Activated T-cell treated with anti-CD3 and anti-CD28 coated beads, Interleukin-2, amount 50 U/mL, for 4 hours (primary cell): ENCODE data around the gene XPOT. TPM values are rescaled to one million over a fixed set of nuclear protein-coding genes. Genes with fewer than 3 reads are reported as not detected.

ENCODE experiments used
- ATAC-seq, 2 donors: fragments of 200-7000 bp; cut with Tn5 transposase; one replicate each; pipeline ENCODE4 v1.10.0; 2021
- DNase-seq: peaks from one replicate; pipeline ENCODE4 v3.0.0-alpha.2; 2020
- H3K27me3 Mint-ChIP-seq: one replicate; pipeline ENCODE4 v1.8.0; 2021; ENCODE audit warnings: low read depth, mixed read lengths
- H3K36me3 Mint-ChIP-seq: one replicate; pipeline ENCODE4 v1.8.0; 2022; ENCODE audit warnings: mixed read lengths; ENCODE audit not compliant: insufficient read depth
- H3K4me1 Mint-ChIP-seq: one replicate; pipeline ENCODE4 v1.8.0; 2021; ENCODE audit warnings: low read depth, mixed read lengths
- H3K4me3 Mint-ChIP-seq: one replicate; pipeline ENCODE4 v1.8.0; 2021; ENCODE audit warnings: mild to moderate bottlenecking, moderate library complexity, mixed read lengths
- H3K9me3 Mint-ChIP-seq: one replicate; pipeline ENCODE4 v1.8.0; 2021; ENCODE audit warnings: mixed read lengths
- total RNA-seq, 3 donors: library from RNA; stranded (reverse); gene quantifications; one replicate each; pipeline ENCODE4 v1.2.1, GENCODE V29; 2021

XPOT gene
- total RNA-seq, 3 donors from 2014 or later, result 130 to 143 (median 132) TPM

- H3K9me3 Mint-ChIP-seq, result no peaks in the 10 kb centered on the region
- H3K27me3 Mint-ChIP-seq, result no peaks in the 10 kb centered on the region
- peaks cover 24% of the 10 kb centered on the region for H3K4me1 Mint-ChIP-seq
- ATAC-seq (no peak), DNase-seq (no peak)
- H3K4me3 Mint-ChIP-seq, result no peak overlapping the region
- H3K36me3 Mint-ChIP-seq, result no peaks in the 10 kb centered on the region
Measured at GRCh38 chr12:64402181-64402580, 2.0 kb upstream of the XPOT start.

DNA sequence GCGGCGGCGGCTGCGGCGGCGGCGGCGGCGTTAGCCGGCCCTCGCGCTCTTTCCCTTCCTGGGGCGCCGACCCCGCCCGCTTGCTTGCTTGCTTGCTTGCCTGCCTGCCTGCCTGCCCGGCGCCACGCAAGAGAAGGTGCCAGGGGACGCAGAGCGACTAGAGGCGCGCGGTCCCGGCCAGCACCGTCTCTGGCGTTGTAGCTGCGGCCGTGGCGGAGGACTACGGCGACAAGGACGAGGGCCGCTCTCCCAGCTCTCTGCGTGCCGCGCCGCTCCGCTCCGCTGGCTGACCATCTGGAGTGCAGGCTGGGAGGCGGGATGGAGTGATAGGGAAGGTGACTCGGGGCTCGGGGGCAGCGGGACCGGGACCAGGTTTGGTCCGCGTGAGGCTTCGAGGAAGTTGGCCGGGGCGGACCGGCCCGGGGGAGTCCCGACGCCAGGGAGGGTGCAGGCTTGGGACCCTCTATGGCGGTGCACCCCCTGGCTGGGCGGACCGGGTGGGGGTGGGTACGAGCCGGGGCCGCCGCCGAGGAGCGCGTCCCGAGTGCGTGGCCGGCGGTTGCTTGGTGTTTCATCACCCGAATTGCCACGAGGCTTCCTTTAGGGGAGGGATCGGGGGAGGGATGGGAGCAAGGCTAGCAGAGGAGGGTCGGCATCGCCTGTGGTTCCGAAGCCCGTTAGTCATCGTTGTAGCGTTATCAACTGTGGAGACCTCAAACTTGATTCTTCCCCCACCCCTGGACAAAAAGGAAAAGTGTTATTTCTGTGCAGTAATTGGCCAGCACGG lies 471 bp downstream of the XPOT start:
- no peaks in the 10 kb centered on the region for H3K27me3 Mint-ChIP-seq
- peak overlapping the region; percentile 97 for H3K4me3 Mint-ChIP-seq
- no peaks in the 10 kb centered on the region for H3K9me3 Mint-ChIP-seq
- H3K4me1 Mint-ChIP-seq, result peaks cover 29% of the 10 kb centered on the region
- no peaks in the 10 kb centered on the region for H3K36me3 Mint-ChIP-seq
- peak; percentile 42 to 47 for ATAC-seq
- DNase-seq, result peak; percentile 76

DNA sequence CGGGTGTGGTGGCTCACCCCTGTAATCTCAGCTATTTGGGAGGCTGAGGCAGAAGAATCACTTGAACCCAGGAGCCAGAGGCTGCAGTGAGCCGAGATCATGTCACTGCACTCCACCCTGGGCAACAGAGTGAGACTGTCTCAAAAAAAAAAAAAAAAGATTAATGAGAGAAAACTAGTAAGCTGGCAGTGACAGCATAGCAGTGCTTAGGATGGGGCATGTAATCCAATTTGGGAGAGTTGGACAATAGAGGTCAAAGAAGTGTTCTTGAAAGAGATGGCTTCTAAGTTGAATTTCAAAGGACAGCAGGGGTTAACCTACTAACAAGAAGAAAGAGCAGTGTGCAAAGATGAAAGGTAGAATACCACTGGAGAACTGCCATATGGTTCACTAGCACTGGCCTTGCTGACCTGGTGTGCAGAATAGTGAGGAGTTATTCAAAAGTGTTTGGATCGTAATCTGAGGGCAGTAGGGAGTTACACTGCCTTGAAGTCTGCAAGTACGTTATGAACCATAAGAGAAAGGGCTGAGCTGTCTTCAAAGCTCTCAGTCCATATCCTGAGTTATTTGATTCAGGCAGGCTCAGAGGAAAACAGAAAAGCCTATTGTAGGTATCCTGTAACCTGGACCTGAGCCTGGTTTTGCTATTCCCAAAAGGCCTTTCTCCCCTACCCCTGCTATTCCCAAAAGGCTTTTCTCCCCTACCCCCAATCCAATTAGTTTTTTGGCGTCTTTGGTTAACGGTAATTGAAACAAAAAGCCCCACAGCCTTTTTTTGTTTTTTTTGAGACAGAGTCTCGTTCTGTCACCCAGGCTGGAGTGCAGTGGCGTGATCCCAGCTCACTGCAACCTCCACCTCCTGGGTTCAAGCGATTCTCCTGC lies 3.4 kb downstream of the XPOT start:
- Mint-ChIP-seq H3K27me3 (no peaks in the 10 kb centered on the region), H3K9me3 (no peaks in the 10 kb centered on the region), H3K4me1 (peaks cover 25% of the 10 kb centered on the region), H3K4me3 (peak overlapping the region; percentile 44), H3K36me3 (peaks cover 11% of the 10 kb centered on the region)
- ATAC-seq (no peak), DNase-seq (no peak)

DNA sequence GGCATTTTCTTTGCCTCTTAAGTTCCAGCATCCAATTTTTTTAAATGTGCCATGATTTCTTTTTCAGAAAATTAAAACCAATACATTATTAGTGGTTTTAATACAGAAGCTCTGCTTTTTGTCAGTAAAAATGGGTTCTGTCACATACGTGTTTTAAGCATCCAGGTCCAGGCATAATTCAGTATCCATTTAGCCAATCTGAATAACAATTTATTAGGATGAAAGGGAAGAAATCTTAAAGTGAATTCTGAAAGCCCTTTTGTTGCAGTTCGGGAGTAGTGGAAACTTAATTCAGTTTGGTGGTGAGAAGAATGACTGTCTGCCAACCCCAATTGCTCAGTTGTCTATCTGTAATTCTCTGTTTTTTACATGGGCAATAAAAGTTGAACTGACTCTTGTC lies 7.2 kb downstream of the XPOT start:
- no peak for ATAC-seq
- DNase-seq, result no peak
- Mint-ChIP-seq H3K4me3 (no peak overlapping the region), H3K9me3 (no peaks in the 10 kb centered on the region), H3K4me1 (peaks cover 15% of the 10 kb centered on the region), H3K36me3 (peaks cover 29% of the 10 kb centered on the region), H3K27me3 (no peaks in the 10 kb centered on the region)

DNA sequence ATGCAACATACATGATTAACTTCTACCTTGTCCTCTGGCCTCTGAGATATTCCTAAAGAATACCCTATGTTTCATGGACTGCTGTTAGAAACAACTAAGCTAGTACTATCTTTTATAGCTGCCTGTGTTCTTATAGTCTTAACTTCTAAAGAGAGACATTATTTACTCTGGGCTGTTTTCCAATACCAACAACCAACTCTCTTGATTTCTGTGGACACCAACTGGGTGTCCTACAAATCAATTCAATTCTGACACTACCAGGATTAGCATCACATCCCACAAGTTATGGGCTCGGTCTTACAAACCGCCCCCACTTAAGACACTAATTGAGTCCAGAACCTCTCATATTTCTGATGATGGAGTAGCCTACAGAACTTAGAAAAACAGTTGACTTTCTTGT lies 8.3 kb downstream of the XPOT start:
- Mint-ChIP-seq H3K27me3 (no peaks in the 10 kb centered on the region), H3K36me3 (peaks cover 34% of the 10 kb centered on the region), H3K4me1 (peaks cover 10% of the 10 kb centered on the region), H3K4me3 (no peak overlapping the region), H3K9me3 (no peaks in the 10 kb centered on the region)
- no peak for DNase-seq
- no peak for ATAC-seq

GRCh38 chr12:64413884-64414283 lies 9.7 kb downstream of the XPOT start:
- peaks cover 6% of the 10 kb centered on the region for H3K4me1 Mint-ChIP-seq
- H3K36me3 Mint-ChIP-seq, result peaks cover 41% of the 10 kb centered on the region
- no peak for ATAC-seq

DNA sequence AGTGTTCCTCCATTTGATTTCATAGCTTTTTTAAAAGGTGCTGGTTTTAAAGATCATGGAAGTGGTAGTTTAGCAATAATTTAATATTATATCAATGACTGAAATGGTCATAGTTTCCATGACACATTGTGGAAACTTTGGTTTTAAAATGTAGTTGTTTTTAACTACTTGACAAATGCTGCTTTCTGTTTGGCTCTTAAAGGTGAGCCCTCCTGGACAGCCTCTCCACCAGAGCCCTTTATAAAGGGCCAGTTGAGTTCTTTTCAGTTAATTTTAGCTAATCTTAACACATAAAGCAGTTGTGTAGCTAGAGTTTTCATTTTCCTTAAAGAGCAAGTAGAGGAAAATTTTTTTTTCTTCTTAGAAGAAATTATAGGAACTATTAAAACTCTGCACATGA lies 14.0 kb downstream of the XPOT start:
- H3K4me3 Mint-ChIP-seq, result no peak overlapping the region
- H3K36me3 Mint-ChIP-seq, result peaks cover 43% of the 10 kb centered on the region
- ATAC-seq, result no peak
- H3K9me3 Mint-ChIP-seq, result no peaks in the 10 kb centered on the region
- peaks cover 3% of the 10 kb centered on the region for H3K4me1 Mint-ChIP-seq
- no peak for DNase-seq
- no peaks in the 10 kb centered on the region for H3K27me3 Mint-ChIP-seq

More at GRCh38 chr12:64413884-64414283, 9.7 kb downstream of the XPOT start:
- Mint-ChIP-seq H3K27me3 (no peaks in the 10 kb centered on the region), H3K4me3 (no peak overlapping the region), H3K9me3 (no peaks in the 10 kb centered on the region)
- no peak for DNase-seq

DNA sequence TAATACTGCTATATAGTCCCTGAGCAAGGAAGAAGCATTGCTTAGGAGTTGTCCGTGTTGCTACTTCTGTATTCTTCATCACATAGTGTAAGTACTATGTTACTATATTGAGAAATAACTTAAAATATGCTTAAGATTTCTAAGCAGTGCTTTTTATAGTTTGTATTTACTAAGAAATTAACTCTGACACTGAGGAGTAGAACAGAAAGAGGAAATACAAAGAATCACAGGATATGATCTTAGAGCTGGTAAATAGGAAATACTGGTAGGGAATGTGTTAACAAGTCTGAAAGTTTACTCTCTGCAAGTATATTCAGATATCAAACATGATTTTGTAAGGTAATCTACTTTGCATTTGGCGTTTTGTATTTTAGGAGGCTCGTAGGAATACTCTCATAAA lies 15.5 kb downstream of the XPOT start:
- Mint-ChIP-seq H3K4me1 (peaks cover 3% of the 10 kb centered on the region), H3K27me3 (no peaks in the 10 kb centered on the region), H3K4me3 (no peak overlapping the region), H3K9me3 (no peaks in the 10 kb centered on the region), H3K36me3 (peaks cover 46% of the 10 kb centered on the region)
- ATAC-seq, result no peak
- no peak for DNase-seq

GRCh38 chr12:64427988-64428387 lies 23.8 kb downstream of the XPOT start:
- H3K4me3 Mint-ChIP-seq, result no peak overlapping the region
- no peaks in the 10 kb centered on the region for H3K9me3 Mint-ChIP-seq
- H3K27me3 Mint-ChIP-seq, result no peaks in the 10 kb centered on the region
- ATAC-seq, result no peak
- DNase-seq, result no peak
- H3K4me1 Mint-ChIP-seq, result no peaks in the 10 kb centered on the region
- H3K36me3 Mint-ChIP-seq, result peaks cover 51% of the 10 kb centered on the region

DNA sequence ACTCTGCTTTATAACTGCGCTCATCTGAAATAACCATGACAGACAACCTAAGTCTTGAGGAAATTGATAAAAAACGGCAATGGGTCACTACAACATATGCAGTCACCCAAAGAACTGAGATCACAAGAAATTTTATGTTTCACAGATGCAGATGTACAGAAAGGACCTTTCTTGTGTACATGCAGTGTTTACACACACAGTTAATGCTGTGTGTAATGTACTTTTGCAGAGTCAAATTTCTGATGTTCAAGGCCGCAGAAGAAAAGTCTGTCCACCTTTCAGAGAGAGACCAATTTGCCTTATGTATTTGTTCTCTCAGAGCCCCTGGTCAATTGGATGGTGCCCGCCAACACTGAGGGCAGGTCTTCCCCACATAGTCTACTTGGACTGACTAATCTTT lies 24.8 kb downstream of the XPOT start:
- Mint-ChIP-seq H3K4me3 (no peak overlapping the region), H3K4me1 (no peaks in the 10 kb centered on the region), H3K36me3 (peaks cover 54% of the 10 kb centered on the region), H3K27me3 (no peaks in the 10 kb centered on the region), H3K9me3 (no peaks in the 10 kb centered on the region)
- DNase-seq (no peak), ATAC-seq (no peak)

GRCh38 chr12:64430886-64431285 lies 26.7 kb downstream of the XPOT start:
- H3K36me3 Mint-ChIP-seq, result peaks cover 56% of the 10 kb centered on the region
- no peaks in the 10 kb centered on the region for H3K9me3 Mint-ChIP-seq
- H3K4me1 Mint-ChIP-seq, result no peaks in the 10 kb centered on the region
- DNase-seq, result no peak
- no peak for ATAC-seq
- no peak overlapping the region for H3K4me3 Mint-ChIP-seq
- no peaks in the 10 kb centered on the region for H3K27me3 Mint-ChIP-seq

GRCh38 chr12:64431791-64432190 lies 27.6 kb downstream of the XPOT start:
- no peaks in the 10 kb centered on the region for H3K27me3 Mint-ChIP-seq
- H3K9me3 Mint-ChIP-seq, result no peaks in the 10 kb centered on the region
- ATAC-seq, result no peak
- H3K4me1 Mint-ChIP-seq, result no peaks in the 10 kb centered on the region
- H3K36me3 Mint-ChIP-seq, result peaks cover 55% of the 10 kb centered on the region
- H3K4me3 Mint-ChIP-seq, result no peak overlapping the region
- DNase-seq, result no peak

- ATAC-seq (no peak), DNase-seq (no peak)
- Mint-ChIP-seq H3K9me3 (no peaks in the 10 kb centered on the region), H3K4me3 (no peak overlapping the region), H3K27me3 (no peaks in the 10 kb centered on the region), H3K36me3 (peaks cover 61% of the 10 kb centered on the region), H3K4me1 (peaks cover 2% of the 10 kb centered on the region)
Measured at GRCh38 chr12:64433915-64434314, 29.7 kb downstream of the XPOT start.

DNA sequence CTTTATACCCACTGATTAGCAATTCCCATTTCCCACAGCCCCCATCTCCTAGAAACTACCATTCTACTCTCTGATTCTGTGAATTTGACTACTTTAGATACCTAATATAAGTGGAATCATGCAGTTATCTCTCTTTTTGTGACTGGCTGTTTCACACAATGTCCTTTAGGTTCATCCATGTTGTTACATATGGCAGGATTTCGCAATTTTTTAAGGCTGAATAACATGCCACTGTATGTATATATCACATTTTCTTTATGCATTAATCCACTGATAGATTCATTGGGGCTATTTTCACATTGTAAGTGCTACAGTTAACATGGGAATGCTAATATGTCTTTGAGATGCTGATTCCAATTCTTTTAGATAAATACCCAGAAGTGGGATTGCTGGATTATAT lies 35.9 kb downstream of the XPOT start:
- peaks cover 53% of the 10 kb centered on the region for H3K36me3 Mint-ChIP-seq

DNA sequence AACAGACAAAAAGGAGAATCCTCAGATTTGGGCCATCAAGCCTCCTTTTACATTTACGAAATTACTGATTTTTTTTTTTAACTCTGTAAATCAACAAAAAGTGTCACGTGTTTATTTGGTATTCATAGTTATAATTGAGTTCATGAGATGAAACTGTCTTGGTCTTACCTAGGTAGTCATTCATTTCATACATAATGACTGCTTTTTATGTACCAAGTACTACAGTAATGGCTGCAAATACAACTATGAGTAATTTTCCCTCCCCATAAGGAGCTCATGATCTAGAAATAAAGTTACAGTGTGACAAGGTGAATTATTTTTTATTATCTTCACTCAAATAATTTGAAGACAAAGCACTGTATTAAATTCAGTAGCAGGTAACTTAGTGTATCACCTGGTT lies 41.3 kb downstream of the XPOT start:
- peaks cover 33% of the 10 kb centered on the region for H3K36me3 Mint-ChIP-seq
- ATAC-seq, result peak; percentile 38 to 62

More for the DNA sequence above, 35.9 kb downstream of the XPOT start:
- DNase-seq (no peak), ATAC-seq (no peak)
- no peaks in the 10 kb centered on the region for H3K9me3 Mint-ChIP-seq
- H3K27me3 Mint-ChIP-seq, result no peaks in the 10 kb centered on the region
- no peak overlapping the region for H3K4me3 Mint-ChIP-seq
- H3K4me1 Mint-ChIP-seq, result peaks cover 7% of the 10 kb centered on the region

More for the DNA sequence above, 41.3 kb downstream of the XPOT start:
- H3K4me3 Mint-ChIP-seq, result no peak overlapping the region
- no peaks in the 10 kb centered on the region for H3K27me3 Mint-ChIP-seq
- no peaks in the 10 kb centered on the region for H3K9me3 Mint-ChIP-seq
- H3K4me1 Mint-ChIP-seq, result peaks cover 28% of the 10 kb centered on the region
- DNase-seq, result no peak
